GM13977 (cell line): Measurements from ENCODE around the gene XPO5.

Experiments used
- DNase-seq: peaks from one replicate; pipeline ENCODE4 v3.0.0; 2012; ENCODE audit warnings: low spot score
- CTCF ChIP-seq: IDR thresholded peaks from 2 replicates; pipeline ENCODE4 v1.5.1; 2012; ENCODE audit warnings: mild to moderate bottlenecking, control low read depth; ENCODE audit not compliant: insufficient read depth; ENCODE audit errors: extremely low read depth, missing control alignments
- in situ Hi-C: fragments of 300-500 bp; cut with MboI; formaldehyde crosslinking; loops from one replicate; pipeline ENCODE4 v1.12.0; 2022; ENCODE audit warnings: low sequenced_read_pairs, low pct_unique_long_range_greater_than_20kb, mixed read lengths, inconsistent platforms; ENCODE audit not compliant: unreplicated experiment

XPO5 gene

GRCh38 chr6:43489277-43490072 lies 86.4 kb downstream of the XPO5 start:
- no peak for TF ChIP-seq CTCF
- no peak for DNase-seq
- in situ Hi-C loops = no loop called here

GRCh38 chr6:43488667-43489276 lies 87.1 kb downstream of the XPO5 start:
- DNase-seq = no peak
- no peak for TF ChIP-seq CTCF
- in situ Hi-C loops = no loop called here

- TF ChIP-seq CTCF = no peak
- in situ Hi-C loops = no loop called here
- no peak for DNase-seq
These were observed 94.1 kb downstream of the XPO5 start for GRCh38 chr6:43481591-43482236.

GRCh38 chr6:43481075-43481474 lies 94.8 kb downstream of the XPO5 start:
- in situ Hi-C loops = no loop called here
- TF ChIP-seq CTCF = no peak
- DNase-seq = no peak

GRCh38 chr6:43478008-43478372 lies 97.8 kb downstream of the XPO5 start:
- TF ChIP-seq CTCF = no peak
- no peak for DNase-seq
- in situ Hi-C loops = no loop called here

DNA sequence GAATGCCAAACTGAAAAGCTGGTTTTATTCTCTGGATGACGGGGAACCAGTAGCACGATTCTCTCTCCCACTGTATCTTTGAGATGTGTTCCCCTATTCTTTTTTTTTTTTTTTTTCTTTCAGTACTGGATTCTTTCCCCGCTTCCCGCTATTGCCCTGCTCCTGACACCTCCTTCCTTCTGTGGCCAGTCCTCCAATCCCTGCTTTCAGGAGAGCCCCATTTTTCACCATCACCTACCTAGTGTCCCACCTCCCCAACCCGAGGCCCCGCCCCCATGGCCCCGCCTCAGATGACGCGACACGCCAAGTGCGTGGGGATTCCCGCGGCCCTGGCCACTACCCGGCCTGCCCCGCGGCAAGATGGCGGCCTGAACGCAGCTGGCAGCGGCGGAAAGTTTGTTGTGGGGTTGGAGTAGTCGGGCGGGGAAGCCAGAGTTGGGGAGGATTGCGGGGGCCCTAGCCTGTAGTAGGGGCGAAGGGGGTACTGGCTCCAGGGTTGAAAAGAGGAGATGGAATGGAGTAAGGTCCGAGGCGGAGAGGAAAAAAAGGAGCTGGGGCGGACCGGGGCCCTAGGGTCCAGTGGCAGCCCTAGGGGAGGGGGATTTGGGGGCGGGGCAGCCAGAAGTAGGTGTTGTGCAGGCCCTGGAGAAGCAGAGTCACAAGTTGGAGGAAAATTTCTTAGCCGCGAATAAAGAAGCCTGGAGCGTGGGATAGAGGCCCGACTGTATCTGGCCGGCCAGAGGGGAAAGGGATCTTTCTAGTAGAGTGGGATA lies 98.4 kb downstream of the XPO5 start, which contains the start of gene TJAP1:
TJAP1 (plus strand) TSS at position 336 of the 773 bp plus-strand sequence. CDS start 21,432 bp downstream, outside the sequence.
- DNase-seq = peak; percentile 93
- TF ChIP-seq CTCF = no peak
- in situ Hi-C loops = no loop called here
